Astrocyte (in vitro differentiated cells and primary cell): Measurements from ENCODE around the gene GPRIN1. TPM values are rescaled to one million over a fixed set of nuclear protein-coding genes. Genes with fewer than 3 reads are reported as not detected.

Experiments used
- DNase-seq: peaks from one replicate; pipeline ENCODE4 v3.0.0-alpha.2; 2010; ENCODE audit warnings: low read depth
- FAIRE-seq: peaks from 2 replicates; lab custom pipeline; 2011; peaks lifted over from hg19 to GRCh38; lab: Jason Lieb, UNC
- H2AFZ ChIP-seq: 2 replicates; pipeline ENCODE4 v1.6.0; 2012; ENCODE audit warnings: low read depth, low read length, inconsistent platforms
- H3K27ac ChIP-seq: 2 replicates; pipeline ENCODE4 v1.5.1; 2011; ENCODE audit warnings: low read depth, low read length, inconsistent platforms
- H3K27me3 ChIP-seq: 2 replicates; pipeline ENCODE4 v1.6.0; 2011; ENCODE audit warnings: low read length, inconsistent platforms; ENCODE audit not compliant: insufficient read depth
- H3K36me3 ChIP-seq: 2 replicates; pipeline ENCODE4 v1.5.1; 2011; ENCODE audit warnings: low read length, inconsistent platforms; ENCODE audit not compliant: insufficient read depth
- H3K4me1 ChIP-seq: 2 replicates; pipeline ENCODE4 v1.5.1; 2011; ENCODE audit warnings: low read length, inconsistent platforms; ENCODE audit not compliant: insufficient read depth
- H3K4me2 ChIP-seq: 2 replicates; pipeline ENCODE4 v1.6.0; 2012; ENCODE audit warnings: low read length, inconsistent platforms
- H3K4me3 ChIP-seq: 2 replicates; pipeline ENCODE4 v1.5.1; 2011; ENCODE audit warnings: low read depth, mild to moderate bottlenecking, low read length, inconsistent platforms; ENCODE audit not compliant: insufficient read depth
- H3K79me2 ChIP-seq: 2 replicates; pipeline ENCODE4 v1.6.0; 2012; ENCODE audit warnings: mild to moderate bottlenecking, low read length, inconsistent platforms; ENCODE audit not compliant: insufficient read depth
- H3K9ac ChIP-seq: 2 replicates; pipeline ENCODE4 v1.6.0; 2012; ENCODE audit warnings: mild to moderate bottlenecking, low read length, inconsistent platforms
- H3K9me3 ChIP-seq: 2 replicates; pipeline ENCODE4 v1.5.1; 2012; ENCODE audit warnings: low read depth, mild to moderate bottlenecking, low read length, inconsistent platforms; ENCODE audit not compliant: insufficient read depth
- H4K20me1 ChIP-seq: 2 replicates; pipeline ENCODE4 v1.6.0; 2012; ENCODE audit warnings: low read length, inconsistent platforms; ENCODE audit not compliant: insufficient read depth
- H3K27ac Mint-ChIP-seq: one replicate; pipeline ENCODE4 v1.8.0; 2021; ENCODE audit warnings: mild to moderate bottlenecking, mixed read lengths; ENCODE audit not compliant: unreplicated experiment
- H3K27me3 Mint-ChIP-seq: one replicate; pipeline ENCODE4 v1.8.0; 2021; ENCODE audit warnings: low read depth, mixed read lengths; ENCODE audit not compliant: unreplicated experiment
- H3K36me3 Mint-ChIP-seq: one replicate; pipeline ENCODE4 v1.8.0; 2021; ENCODE audit warnings: low read depth, mixed read lengths; ENCODE audit not compliant: unreplicated experiment
- H3K4me1 Mint-ChIP-seq: one replicate; pipeline ENCODE4 v1.8.0; 2021; ENCODE audit warnings: low read depth, mixed read lengths; ENCODE audit not compliant: unreplicated experiment
- H3K4me3 Mint-ChIP-seq: one replicate; pipeline ENCODE4 v1.8.0; 2021; ENCODE audit warnings: mild to moderate bottlenecking, moderate library complexity, mixed read lengths; ENCODE audit not compliant: unreplicated experiment
- H3K9me3 Mint-ChIP-seq: one replicate; pipeline ENCODE4 v1.8.0; 2021; ENCODE audit warnings: mild to moderate bottlenecking, mixed read lengths; ENCODE audit not compliant: unreplicated experiment
- CTCF ChIP-seq: IDR thresholded peaks from 2 replicates; pipeline ENCODE4 v1.5.1; 2011; ENCODE audit warnings: low read depth, mild to moderate bottlenecking, inconsistent platforms, low read length, moderate library complexity; ENCODE audit not compliant: insufficient read depth
- EZH2 ChIP-seq: IDR thresholded peaks from 2 replicates; pipeline ENCODE4 v1.6.1; 2012; ENCODE audit warnings: mild to moderate bottlenecking, low read length, inconsistent platforms; ENCODE audit not compliant: insufficient read depth
- total RNA-seq: library from RNA; stranded (reverse); gene quantifications from 2 replicates; pipeline ENCODE4 v1.2.1, GENCODE V29; 2021

Gene GPRIN1
- total RNA-seq, 1 donor from 2014 or later: 6.8 TPM

- TF ChIP-seq EZH2 (no peak), CTCF (no peak)
- Histone ChIP-seq H4K20me1 (no peaks in the 10 kb centered on the region), H3K9me3 (no peaks in the 10 kb centered on the region), H3K79me2 (no peaks in the 10 kb centered on the region), H3K9ac (no peak overlapping the region), H3K27me3 (peaks cover 3% of the 10 kb centered on the region), H2AFZ (no peak overlapping the region), H3K36me3 (no peaks in the 10 kb centered on the region), H3K4me2 (no peak overlapping the region), H3K27ac (no peak overlapping the region), H3K4me3 (no peak overlapping the region), H3K4me1 (no peaks in the 10 kb centered on the region)
- peaks cover 3% of the 10 kb centered on the region for H3K4me1 Mint-ChIP-seq
- DNase-seq: no peak
- H3K4me3 Mint-ChIP-seq: no peak overlapping the region
- H3K27me3 Mint-ChIP-seq: peaks cover 16% of the 10 kb centered on the region
- H3K27ac Mint-ChIP-seq: no peak overlapping the region
- H3K9me3 Mint-ChIP-seq: peaks cover 7% of the 10 kb centered on the region
- no peaks in the 10 kb centered on the region for H3K36me3 Mint-ChIP-seq
- no peak for FAIRE-seq
Measured at GRCh38 chr5:176557846-176558245, 52.1 kb downstream of the GPRIN1 start.

GRCh38 chr5:176553260-176554085, 56.5 kb downstream of the GPRIN1 start:
- H3K27ac ChIP-seq: no peak overlapping the region
- no peak overlapping the region for H2AFZ ChIP-seq
- FAIRE-seq: no peak

More at GRCh38 chr5:176553260-176554085, 56.5 kb downstream of the GPRIN1 start:
- peaks cover 3% of the 10 kb centered on the region for H3K27me3 ChIP-seq
- H3K27me3 Mint-ChIP-seq: peaks cover 28% of the 10 kb centered on the region
- no peaks in the 10 kb centered on the region for H3K4me1 ChIP-seq
- no peaks in the 10 kb centered on the region for H3K4me1 Mint-ChIP-seq
- H4K20me1 ChIP-seq: no peaks in the 10 kb centered on the region
- no peak overlapping the region for H3K9ac ChIP-seq
- H3K36me3 ChIP-seq: no peaks in the 10 kb centered on the region
- no peaks in the 10 kb centered on the region for H3K36me3 Mint-ChIP-seq
- H3K4me3 ChIP-seq: no peak overlapping the region
- H3K4me3 Mint-ChIP-seq: no peak overlapping the region
- DNase-seq: no peak
- H3K9me3 ChIP-seq: no peaks in the 10 kb centered on the region
- no peaks in the 10 kb centered on the region for H3K79me2 ChIP-seq
- no peaks in the 10 kb centered on the region for H3K9me3 Mint-ChIP-seq
- no peak for TF ChIP-seq CTCF
- TF ChIP-seq EZH2: no peak
- no peak overlapping the region for H3K27ac Mint-ChIP-seq
- no peak overlapping the region for H3K4me2 ChIP-seq
